NCI-H1048 (cell line): ENCODE data around the gene TXNDC12.

Experiments
- DNase-seq: peaks from one replicate; lab custom pipeline; 2025; lab: John Stamatoyannopoulos, UW

The TXNDC12 gene

DNA sequence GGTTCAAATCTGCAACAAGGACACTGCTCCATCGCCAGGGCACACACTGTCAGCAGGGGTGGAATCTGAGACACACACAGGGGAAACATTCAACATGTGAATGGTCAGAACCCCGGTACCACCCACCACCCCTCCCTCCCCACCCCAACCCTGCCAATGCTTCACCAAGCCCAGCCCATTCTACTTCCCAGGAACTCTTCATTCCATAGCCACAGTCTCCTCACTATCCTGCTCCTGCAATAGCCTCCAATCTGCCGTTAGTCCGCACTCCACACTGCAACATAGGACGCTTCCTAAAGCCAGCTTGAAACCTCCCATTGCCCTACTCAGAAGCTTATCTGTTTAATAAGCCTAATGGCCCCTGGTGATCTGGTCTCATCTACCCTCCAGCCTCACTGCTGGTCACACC is 57.0 kb downstream of the TXNDC12 start:
- no peak for DNase-seq

DNA sequence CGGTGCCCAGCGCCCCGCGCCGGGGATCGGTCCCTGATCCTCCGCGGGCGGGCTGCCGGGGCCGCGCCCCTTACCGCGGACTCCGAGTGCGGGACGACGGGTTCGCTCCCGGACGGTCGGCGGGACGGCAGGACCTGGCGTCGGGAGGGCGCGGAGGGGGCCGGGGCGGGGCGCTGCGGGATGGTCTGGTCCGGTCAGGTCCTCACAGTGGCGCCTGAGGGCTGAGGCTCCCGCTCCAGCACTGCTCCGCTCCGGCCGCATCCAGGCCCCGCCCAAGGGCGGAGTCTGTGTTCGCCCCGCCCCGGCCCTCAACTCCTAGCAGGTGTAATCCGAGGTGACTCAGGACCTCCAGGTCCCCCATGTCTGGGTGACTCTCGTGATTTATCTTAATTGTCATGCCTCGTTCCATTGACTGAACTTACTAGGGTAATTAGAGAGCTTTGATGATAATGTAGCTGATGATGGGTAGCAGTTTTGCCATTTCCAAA is 64.5 kb downstream of the TXNDC12 start, which contains the start of gene RAB3B:
Gene RAB3B, minus strand, starts transcription at position 223 of the 488 bp plus-strand sequence. CDS start 13,583 bp downstream, outside the sequence.
- peak; percentile 46 for DNase-seq

- DNase-seq, result no peak
Observed at GRCh38 chr1:51989582-51990477, 65.2 kb downstream of the TXNDC12 start.

DNA sequence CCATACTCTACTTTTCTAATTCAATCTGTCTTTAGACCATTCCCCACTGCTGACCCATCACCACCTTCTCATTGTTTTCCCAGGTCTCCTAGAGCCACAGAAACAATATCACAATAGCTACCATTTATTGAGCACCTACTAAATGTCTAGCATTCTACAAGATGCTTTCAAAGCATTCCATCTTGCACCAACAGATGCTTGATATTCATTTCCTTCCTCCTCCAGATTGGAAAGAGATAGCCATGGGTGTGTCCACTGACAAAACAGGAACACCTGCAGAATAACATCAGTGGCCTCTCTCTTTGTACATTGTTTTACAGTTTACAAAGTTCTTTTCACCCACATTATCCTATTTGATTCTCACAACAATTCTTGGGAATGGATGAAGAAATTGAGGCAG is 66.7 kb downstream of the TXNDC12 start:
- no peak for DNase-seq

DNA sequence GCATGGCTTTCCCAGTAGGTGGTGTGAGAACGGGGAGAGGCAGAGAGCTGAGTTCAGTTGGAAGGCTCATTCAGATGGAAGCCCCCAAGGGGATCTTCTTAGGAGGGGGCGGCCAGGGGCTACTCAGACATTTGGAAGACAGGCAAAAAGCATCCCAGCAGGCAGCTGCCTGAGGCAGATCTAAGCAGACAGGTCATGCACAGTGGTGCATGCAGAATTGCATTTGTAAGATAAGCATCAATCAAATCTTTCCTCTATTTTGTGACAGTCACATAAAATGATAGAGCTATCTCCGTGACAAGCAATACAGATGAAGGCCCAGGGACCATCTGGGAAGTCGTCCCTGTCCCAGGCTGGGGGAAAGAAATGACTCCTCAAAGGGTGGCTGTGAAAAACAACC is 68.3 kb downstream of the TXNDC12 start:
- DNase-seq, result no peak

DNA sequence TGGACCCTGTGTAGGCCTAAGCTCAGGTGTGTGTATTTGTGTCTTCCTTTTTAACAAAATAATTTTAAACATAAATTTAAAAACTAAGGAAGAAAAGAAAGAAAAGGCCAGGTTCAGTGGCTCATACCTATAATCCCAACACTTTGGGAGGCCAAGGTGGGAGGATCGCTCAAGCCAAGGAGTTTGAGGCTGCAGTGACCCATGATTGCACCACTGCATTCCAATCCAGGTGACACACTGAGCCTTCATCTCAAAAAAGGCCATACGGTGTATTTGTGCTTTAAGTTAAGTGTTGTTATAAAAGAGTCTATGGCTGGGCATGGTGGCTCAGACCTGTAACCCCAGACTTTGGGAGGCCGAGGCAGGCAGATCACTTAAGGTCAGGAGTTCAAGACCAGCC is 72.8 kb downstream of the TXNDC12 start:
- no peak for DNase-seq

DNA sequence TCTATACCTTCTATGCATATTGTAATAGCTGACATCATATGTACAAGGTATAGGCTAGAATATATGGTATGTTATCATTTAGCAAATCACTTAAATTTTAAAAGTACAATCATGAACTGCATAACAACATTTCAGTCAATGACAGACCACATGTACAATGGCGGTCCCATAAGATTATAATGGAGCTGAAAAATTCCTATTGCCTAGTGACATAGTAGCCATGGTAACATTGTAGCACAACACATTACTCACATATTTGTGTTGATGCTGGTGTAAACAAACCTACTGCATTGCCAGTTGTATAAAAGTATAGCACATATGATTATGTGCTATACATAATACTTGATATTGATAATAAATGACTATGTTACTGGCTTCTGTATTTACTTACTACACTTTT is 73.4 kb downstream of the TXNDC12 start:
- DNase-seq, result no peak

DNA sequence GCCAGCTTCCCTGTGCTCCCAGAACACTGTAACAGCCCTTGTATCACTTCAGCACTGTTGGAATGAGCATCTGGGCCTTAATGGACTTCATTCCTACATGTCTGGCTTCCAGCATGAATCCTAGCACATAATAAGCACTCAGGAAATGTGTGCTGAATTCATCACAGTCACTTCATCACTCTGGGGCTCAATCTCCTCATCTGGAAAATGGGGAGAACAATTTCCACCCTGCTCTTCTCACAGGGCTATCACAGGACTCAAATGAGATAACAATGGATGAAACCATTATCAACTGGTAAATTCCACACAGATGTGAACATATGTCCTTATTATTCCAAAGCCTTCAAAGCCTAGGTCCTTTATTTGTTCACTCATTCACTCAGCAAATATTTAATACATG is 76.9 kb downstream of the TXNDC12 start:
- no peak for DNase-seq

DNA sequence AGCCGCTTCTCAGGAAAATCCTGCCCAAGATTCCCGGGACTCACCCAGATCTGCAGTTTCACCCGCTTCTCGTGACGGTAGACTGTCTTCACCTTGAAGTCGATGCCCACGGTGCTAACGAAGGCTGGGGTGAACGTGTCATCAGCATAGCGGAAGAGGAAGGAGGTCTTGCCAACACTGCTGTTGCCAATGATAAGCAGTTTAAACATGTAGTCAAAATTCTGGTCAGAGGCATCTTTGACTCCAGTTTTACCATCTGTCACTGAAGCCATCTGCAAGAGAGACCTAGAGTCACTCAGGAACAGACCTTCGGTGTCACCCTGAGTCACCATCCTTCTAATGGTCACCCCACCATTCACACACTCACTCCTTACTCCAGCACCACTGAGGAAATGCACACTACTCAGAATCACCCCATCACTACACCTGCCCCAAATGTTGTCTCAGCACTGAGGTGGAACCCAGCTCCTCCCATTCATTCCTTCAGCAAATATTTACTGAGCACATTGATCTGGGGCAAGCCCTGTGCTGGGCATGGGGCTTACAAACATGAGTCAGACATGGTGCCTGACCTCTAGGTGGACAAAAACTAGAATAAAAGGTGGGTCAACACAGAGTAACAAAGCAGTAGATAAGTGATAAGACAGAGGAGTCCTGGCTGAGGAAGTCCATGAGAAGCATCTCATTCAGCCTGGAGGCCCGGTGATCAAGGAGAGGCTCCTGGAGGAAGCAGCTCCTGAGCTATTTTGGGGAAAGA is 78.0 kb downstream of the TXNDC12 start:
- DNase-seq, result no peak

DNA sequence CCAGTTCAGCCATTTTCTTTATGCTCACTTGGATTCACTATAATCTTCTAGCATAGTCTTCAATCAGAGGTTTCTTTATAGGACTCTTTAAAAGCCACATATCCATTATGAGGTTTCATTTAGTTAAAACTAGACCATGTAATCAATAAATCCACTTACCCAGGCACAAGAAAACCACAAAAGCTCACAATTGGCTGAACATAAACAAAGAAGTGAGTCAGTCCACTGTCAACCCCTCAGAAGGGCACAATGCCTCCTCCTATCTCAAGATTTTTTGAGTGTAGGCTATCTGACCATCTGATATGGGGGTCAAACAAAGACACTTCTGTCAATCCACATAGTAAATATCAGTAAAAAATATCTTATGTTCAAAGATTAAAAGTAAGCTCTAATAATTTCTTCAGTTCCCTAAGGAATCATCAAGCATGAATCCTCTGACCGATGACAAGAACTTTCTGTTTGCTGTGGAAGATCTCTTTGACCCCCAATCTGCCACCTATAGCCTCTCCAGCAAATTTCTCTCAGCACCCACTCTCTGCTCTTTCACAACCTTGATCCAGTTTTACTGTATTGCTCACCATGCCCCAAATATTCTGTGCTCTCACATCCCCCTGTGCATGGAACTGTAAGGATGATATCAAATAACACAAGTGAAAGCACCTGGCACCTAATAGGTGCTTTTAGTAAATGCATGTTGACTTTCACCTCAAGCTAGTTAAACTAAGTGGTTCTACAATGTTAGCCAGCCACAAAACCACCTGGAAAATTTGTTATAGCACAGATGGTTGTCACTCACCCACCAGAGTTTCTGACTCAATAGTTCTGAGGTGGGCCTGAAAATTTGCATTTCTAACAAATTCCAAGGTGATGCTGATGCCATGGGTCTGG is 81.2 kb downstream of the TXNDC12 start:
- no peak for DNase-seq
